A673 (cell line): ENCODE results near the gene EFHC2.

Experiments used
- CTCF ChIP-seq: fragments of 300-800, 200-600 bp; sonication (generic); conservative IDR thresholded peaks from 2 replicates; pipeline ENCODE4 v1.5.1; 2017; ENCODE audit warnings: low read depth, mild to moderate bottlenecking, antibody characterized with exemption, low read length, moderate library complexity, mixed read lengths
- EZH2 ChIP-seq: fragments of 200-600 bp; sonication (generic); IDR thresholded peaks from 2 replicates; pipeline ENCODE4 v1.6.1; 2017; ENCODE audit warnings: borderline replicate concordance, low read depth, mild to moderate bottlenecking, mixed read lengths, antibody characterized with exemption, low read length; ENCODE audit not compliant: poor library complexity, severe bottlenecking

- TF ChIP-seq CTCF = no peak
- no peak for TF ChIP-seq EZH2
These were observed 103.4 kb downstream of the EFHC2 start for GRCh38 chrX:44240036-44240435.
